Measurements from ENCODE around the gene MYO3A.

GRCh38 chr10:26043469-26043868 is 109.4 kb downstream of the MYO3A start:
- TF ChIP-seq CTCF (IDR thresholded peaks at IDR 0.05; ENCODE audit: low read depth, low read length, poor library complexity, severe bottlenecking) (no peak), EZH2phosphoT487 (IDR thresholded peaks at IDR 0.05; ENCODE audit: borderline replicate concordance, low read length) (no peak)
